HG03139 (cell line): ENCODE data around the gene ARID1B.
A peak's percentile ranks its signal among the peaks of the same experiment; 100 is the strongest.

ENCODE experiments used
- ATAC-seq: cut with Tn5 transposase; IDR thresholded peaks from one replicate; pipeline ENCODE4 v1.9.1; 2021; ENCODE audit not compliant: unreplicated experiment

ARID1B gene

DNA sequence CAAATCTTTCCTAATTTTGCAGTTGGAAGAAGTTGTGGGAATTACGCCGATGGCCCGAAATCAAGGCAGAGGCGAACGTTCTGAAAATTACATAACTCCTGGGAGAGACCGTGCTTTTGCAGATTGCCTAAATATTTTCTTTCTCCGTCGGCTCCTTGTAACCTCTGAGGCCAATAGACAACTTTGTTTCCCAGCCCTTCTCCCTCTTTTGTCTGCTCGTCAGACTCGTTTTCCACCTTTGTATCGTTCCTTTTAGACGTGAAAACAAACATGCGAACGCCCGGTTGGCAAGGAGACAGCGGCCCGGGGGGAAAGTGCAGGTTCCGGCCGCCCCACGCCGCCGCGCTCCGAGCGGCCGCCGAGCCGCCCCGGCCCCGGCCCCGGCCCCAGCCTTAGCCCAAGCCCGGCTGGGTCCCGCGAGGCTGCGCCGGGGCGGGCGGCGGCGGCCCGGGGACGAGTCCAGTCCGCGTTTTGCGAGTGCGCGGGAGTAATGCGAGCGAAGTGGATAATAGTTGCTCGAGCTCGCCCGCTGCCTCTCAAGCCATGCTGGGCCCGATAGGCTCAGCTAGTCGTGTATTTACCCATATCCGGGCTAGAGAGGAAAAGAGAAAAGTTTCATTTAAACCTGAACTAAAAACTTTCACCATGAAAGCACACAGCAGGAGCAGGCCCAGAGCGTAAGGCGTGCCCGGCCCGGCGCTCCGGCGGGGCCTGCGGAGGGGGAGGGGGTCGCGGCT lies at the start of gene ARID1B:
Gene ARID1B, plus strand, starts transcription at position 539 of the 737 bp plus-strand sequence. CDS start 303 bp downstream, outside the sequence.
- peak; percentile 33 for ATAC-seq

DNA sequence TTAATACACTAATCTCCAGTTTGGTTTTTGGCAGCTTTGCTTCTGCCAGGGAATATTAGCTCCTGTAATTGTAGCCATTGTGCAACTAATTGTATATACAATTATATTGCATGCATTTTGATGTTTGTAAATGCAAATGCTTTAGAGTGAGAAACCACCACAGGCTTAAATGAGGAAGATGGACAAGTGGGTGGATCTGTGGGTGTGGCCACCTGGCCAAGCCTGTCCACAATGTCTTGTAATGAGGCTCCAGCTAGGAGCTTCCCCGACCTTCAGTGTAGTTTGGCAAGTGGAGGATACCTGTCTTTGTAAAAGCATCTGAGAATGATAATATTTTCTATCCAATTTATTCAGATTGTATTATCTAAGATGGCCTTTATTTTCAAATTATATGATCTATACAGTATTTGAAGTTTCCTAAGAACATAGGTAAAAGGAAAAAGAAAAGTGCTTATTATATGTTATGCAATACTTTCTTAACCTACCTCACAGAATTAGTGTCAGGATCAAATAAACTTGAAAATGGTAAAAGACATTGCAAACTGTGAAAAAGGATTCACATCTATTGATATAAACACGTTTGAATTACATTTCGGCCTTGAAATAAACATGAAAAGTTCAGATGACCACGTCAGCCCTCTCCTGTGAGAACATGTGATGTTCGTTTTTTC lies 49.3 kb upstream of the ARID1B start:
- ATAC-seq: no peak

DNA sequence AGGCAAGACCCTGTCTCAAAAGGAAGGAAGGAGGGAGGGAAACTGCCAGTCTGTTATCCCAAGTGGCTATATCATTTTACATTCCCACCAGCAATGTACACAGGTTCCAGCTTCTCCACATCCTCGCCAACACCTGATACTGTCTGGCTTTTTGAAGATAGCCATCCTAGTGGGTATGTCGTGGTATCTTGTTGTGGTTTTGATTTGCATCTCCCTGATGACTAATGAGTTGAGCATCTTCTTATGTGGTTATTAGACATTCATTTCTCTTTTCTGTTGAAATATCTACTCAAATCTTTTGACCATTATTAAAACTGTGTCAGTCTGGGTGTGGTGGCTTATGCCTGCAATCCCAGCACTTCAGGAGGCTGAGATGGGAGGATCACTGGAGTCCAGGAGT lies 47.9 kb upstream of the ARID1B start:
- no peak for ATAC-seq

GRCh38 chr6:156731396-156731795 lies 45.8 kb upstream of the ARID1B start:
- no peak for ATAC-seq

- ATAC-seq: no peak
Observed at GRCh38 chr6:156735751-156736150, 41.4 kb upstream of the ARID1B start.

- ATAC-seq: no peak
Observed at GRCh38 chr6:156740604-156741003, 36.6 kb upstream of the ARID1B start.

DNA sequence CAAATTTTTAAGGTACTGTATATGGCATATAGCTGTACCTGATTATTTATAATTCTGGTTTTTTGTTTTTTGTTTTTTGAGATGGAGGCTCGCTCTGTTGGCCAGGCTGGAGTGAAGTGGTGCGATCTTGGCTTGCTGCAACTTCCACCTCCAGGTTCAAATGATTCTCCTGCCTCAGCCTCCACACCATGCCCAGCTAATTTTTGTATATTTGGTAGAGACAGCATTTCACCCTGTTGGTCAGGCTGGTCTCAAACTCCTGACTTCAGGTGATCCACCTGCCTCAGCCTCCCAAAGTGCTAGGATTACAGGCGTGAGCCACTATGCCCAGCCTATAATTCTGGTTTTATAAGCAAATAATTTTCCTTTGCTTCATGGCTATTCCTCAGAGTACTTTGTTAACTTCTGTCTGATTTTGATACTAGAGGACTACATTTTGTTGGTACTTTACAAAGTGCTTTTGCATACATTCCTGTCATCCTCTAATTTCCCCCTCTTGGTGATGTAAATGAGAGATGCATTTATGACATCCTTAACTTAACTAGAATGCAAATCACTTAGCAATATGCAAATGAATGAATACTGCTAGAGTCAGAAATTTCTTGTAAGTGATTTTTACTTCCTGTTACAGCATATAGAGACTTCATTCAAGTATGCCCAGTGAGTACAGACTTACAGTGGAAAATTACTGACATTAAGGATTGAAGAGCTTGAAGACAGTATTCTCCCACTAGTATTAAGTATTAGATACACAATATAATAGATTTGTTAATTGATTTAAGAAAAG lies 35.7 kb upstream of the ARID1B start:
- ATAC-seq: no peak

- no peak for ATAC-seq
Observed at GRCh38 chr6:156747715-156748114, 29.5 kb upstream of the ARID1B start.

DNA sequence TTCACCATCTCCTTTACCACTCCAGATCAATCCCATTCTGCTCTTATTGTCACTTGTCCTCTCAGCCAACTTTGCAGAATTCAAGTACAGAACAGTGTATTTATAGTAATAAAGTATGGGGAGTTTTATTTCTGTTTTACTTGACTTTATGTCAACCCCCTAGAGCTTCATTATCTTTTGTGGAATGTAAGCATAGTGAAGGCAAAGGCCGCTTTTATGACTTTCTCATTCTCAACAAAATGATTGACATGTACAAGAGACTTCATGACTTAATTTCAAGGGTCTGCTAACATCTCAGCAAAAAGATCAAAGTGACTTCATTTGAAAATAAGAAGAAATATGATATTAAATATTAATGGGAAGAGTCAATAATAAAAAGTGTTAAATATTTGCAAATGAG lies 28.7 kb upstream of the ARID1B start:
- ATAC-seq: no peak

- no peak for ATAC-seq
Observed at GRCh38 chr6:156752666-156753301, 24.4 kb upstream of the ARID1B start.

GRCh38 chr6:156756630-156757610 lies 20.3 kb upstream of the ARID1B start:
- ATAC-seq: no peak

DNA sequence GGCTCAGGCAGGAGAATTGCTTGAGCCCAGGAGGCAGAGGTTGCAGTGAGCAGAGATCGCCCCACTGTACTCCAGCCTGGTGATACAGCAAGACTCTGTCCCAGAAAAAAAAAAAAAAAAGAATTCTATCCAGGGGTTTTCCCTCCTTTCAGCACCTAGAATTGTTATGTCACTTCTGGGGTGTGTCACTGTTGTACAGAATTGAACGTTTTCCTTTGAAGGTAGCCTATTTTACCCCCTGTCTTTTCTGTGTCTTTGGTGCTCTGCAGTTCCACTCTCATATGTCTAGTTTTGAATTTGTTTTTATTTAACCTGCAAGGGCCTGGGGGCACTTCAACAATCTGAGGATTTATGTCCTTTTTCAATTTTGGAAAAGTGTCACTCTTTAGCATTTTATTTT lies 19.3 kb upstream of the ARID1B start:
- ATAC-seq: no peak

- ATAC-seq: no peak
Observed at GRCh38 chr6:156760377-156760776, 16.8 kb upstream of the ARID1B start.

DNA sequence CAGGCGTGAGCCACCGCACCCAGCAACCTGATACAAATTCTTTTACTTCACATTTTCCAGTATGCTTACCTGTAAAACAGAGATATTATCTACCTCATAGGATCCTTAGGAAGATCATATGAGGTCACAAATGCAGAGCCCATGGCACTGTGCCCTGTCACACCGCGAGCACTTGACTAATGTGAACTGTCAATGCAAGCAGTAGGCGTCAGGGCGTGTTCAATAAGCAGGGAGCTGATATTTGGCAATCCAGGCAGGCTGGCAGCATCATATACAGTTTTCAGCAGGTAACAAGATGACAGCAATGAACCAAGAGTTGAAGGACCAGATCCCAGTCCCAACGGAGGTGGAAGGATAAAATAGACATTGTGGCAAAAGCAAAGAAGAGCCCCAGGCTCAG lies 14.6 kb upstream of the ARID1B start:
- ATAC-seq: no peak

GRCh38 chr6:156765117-156765516 lies 12.1 kb upstream of the ARID1B start:
- no peak for ATAC-seq

DNA sequence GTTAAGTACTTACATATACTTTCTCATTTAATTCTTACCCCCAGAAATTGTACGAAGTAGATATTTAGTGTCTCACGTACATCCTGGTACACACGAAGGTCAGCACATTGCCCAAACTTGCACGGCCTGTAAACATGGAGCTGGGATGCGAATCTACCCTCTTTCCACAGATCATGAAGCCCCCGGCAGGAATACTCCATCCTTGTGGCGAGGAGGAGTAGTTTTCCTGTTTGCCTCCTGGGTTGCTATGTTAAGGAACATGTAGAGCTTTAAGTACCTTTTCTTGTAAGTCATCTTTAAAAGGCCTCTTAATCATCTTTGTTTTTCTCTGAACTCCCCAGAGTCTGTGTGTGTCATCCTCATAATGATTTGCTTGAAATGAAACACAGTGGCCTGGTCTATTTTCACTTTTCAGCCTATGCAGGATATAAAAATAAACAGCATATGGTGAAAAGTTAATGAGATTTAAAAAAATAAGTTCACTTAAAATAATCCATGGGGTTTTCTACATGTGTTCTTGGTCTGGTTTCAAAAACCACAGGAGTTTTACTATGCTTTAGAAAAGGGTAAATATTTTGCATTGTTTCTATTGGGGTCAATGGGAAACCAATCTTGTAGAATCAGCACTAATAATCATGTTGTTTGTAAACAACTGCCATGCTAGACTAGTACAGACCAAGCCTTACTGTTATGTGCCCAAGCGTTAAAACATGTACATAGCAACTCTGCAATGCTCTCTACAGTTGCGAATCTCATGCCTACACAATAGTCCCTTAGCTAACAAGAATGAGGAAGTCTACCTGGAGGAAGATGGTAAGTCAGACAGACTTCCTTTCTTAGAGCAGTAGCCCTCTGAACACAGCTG lies 9.3 kb upstream of the ARID1B start:
- peak; percentile 88 for ATAC-seq

- no peak for ATAC-seq
Observed at GRCh38 chr6:156771047-156771446, 6.1 kb upstream of the ARID1B start.

GRCh38 chr6:156771761-156772160 lies 5.4 kb upstream of the ARID1B start:
- no peak for ATAC-seq

DNA sequence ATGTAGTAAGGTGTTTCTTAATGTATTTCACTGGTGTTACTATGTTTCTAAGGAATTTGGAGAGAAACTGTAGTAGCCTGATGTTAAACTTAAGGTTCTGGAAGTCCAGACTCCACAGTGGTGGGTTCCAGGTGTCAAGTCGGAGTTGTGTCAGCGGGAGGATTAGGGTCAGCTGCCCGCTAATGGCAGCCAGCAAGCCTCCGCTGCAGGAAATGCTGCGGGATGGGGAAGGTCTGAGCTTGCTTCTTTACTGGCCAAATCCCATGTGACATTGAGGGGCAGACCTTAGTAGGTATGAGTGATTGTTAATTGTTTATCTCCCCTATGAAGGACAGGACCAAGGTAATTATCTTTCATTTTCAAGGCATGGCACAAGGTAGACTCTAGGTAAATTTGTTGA lies 3.7 kb upstream of the ARID1B start:
- ATAC-seq: no peak
